K562 (cell line): ENCODE results near the gene PCDH9. TPM values are rescaled to one million over a fixed set of nuclear protein-coding genes. Genes with fewer than 3 reads are reported as not detected.

ENCODE experiments used
- ATAC-seq: fragments of 200-7000 bp; cut with Tn5 transposase; 3 replicates; pipeline ENCODE4 v1.9.1; 2020; ENCODE audit warnings: moderate library complexity
- BruUV-seq: library from RNA; stranded (reverse); fragments of 400-500 nt; replicated peaks from 2 replicates; lab custom pipeline; 2021; lab: Mats Ljungman, UMichigan
- CTCF ChIA-PET: fragments of 300-600 bp; formaldehyde crosslinking; extraction: SDS; loops from one replicate; lab custom pipeline; 2021; ENCODE audit warnings: low intra/inter-chr PET ratio; lab: Yijun Ruan, JAX
- POLR2A ChIA-PET: fragments of 300-600, 350-650 bp; sonication (Branson Sonifier 250); formaldehyde crosslinking; extraction: SDS; loops from one replicate; lab custom pipeline; 2021; ENCODE audit warnings: antibody characterized with exemption, inconsistent platforms; lab: Yijun Ruan, JAX
- DNase-seq, 4 experiments: peaks; one replicate each; pipeline versions ENCODE4 v3.0.0 to v3.0.0-alpha.2; 2011 to 2018; ENCODE audit warnings: low spot score in 3 of 4, mixed read lengths in 3 of 4; ENCODE audit errors: extremely low read depth in 1 of 4
- FAIRE-seq: peaks from 2 replicates; lab custom pipeline; 2011; peaks lifted over from hg19 to GRCh38; lab: Jason Lieb, UNC
- H2AFZ ChIP-seq: 2 replicates; pipeline ENCODE4 v1.6.0; 2011; ENCODE audit warnings: low read depth, low read length, control low read depth, inconsistent platforms
- H3K27ac ChIP-seq: fragments of 200-600 bp; 3 replicates; pipeline ENCODE4 v1.8.0; 2011; ENCODE audit warnings: low read depth, mild to moderate bottlenecking, control low read depth, inconsistent platforms, low read length, moderate library complexity, mixed read lengths; ENCODE audit errors: extremely low read depth
- H3K27me3 ChIP-seq, 2 experiments: fragments of 300-600 bp in 1 of 2; 2 replicates in 1 of 2; 3 replicates in 1 of 2; pipeline versions ENCODE4 v1.6.0 to v1.8.0; 2011; ENCODE audit warnings: inconsistent platforms in 2 of 2, low read length in 2 of 2, mild to moderate bottlenecking in 1 of 2, mixed read lengths in 1 of 2, moderate library complexity in 1 of 2; ENCODE audit not compliant: control insufficient read depth in 2 of 2, insufficient read depth in 2 of 2
- H3K36me3 ChIP-seq: fragments of 300-600 bp; 3 replicates; pipeline ENCODE4 v1.8.0; 2011; ENCODE audit warnings: mild to moderate bottlenecking, low read length, inconsistent platforms; ENCODE audit not compliant: control insufficient read depth, insufficient read depth
- H3K4me1 ChIP-seq, 2 experiments: fragments of 200-600 bp in 1 of 2; replicated peaks in 1 of 2; 2 replicates in 1 of 2; 3 replicates in 1 of 2; pipeline versions ENCODE4 v1.5.1 to v1.8.0; 2011; ENCODE audit warnings: inconsistent platforms in 2 of 2, low read length in 2 of 2, mild to moderate bottlenecking in 1 of 2, mixed read lengths in 1 of 2, moderate library complexity in 1 of 2; ENCODE audit not compliant: control insufficient read depth in 2 of 2, insufficient read depth in 2 of 2
- H3K4me2 ChIP-seq: 2 replicates; pipeline ENCODE4 v1.6.1; 2011; ENCODE audit warnings: low read length, control low read depth, inconsistent platforms, mixed read lengths; ENCODE audit not compliant: insufficient read depth
- H3K4me3 ChIP-seq: fragments of 200-600 bp; sonication (generic), shearing (Covaris generic); 2 replicates; pipeline ENCODE4 v1.5.1; 2016; ENCODE audit warnings: control low read depth, inconsistent platforms
- H3K79me2 ChIP-seq: fragments of 200-600 bp; 3 replicates; pipeline ENCODE4 v1.8.0; 2011; ENCODE audit warnings: low read length, inconsistent platforms; ENCODE audit not compliant: control insufficient read depth, insufficient read depth
- H3K9ac ChIP-seq, 2 experiments: 2 replicates each; pipeline versions ENCODE4 v1.6.0 to v1.6.1; 2011; ENCODE audit warnings: low read depth in 2 of 2, low read length in 2 of 2, control low read depth in 1 of 2, inconsistent platforms in 1 of 2, mild to moderate bottlenecking in 1 of 2, mixed read lengths in 1 of 2; ENCODE audit not compliant: insufficient read depth in 1 of 2
- H3K9me1 ChIP-seq: one replicate; pipeline ENCODE4 v1.6.0; 2011; ENCODE audit warnings: inconsistent platforms, mild to moderate bottlenecking, low read length, moderate library complexity; ENCODE audit not compliant: control insufficient read depth, insufficient read depth
- H3K9me3 ChIP-seq: replicated peaks from 2 replicates; pipeline ENCODE4 v1.5.1; 2011; ENCODE audit warnings: low read depth, low read length, inconsistent platforms; ENCODE audit not compliant: control insufficient read depth, insufficient read depth
- H4K20me1 ChIP-seq: replicated peaks from 2 replicates; pipeline ENCODE4 v1.6.1; 2011; ENCODE audit warnings: low read length, inconsistent platforms, mixed read lengths; ENCODE audit not compliant: control insufficient read depth, insufficient read depth
- AFF1 ChIP-seq, 2 experiments: fragments of 450-650 bp; IDR thresholded peaks; 2 replicates each; pipeline ENCODE4 v1.6.1; 2018; ENCODE audit warnings: mild to moderate bottlenecking in 2 of 2, low read depth in 1 of 2; ENCODE audit not compliant: partially characterized antibody in 2 of 2
- CBFB ChIP-seq: sonication (generic); formaldehyde crosslinking; IDR thresholded peaks from 2 replicates; pipeline ENCODE4 v1.4.0; 2020; ENCODE audit warnings: mild to moderate bottlenecking, missing genetic modification reagents
- FOXJ3 ChIP-seq: sonication (generic); formaldehyde crosslinking; IDR thresholded peaks from 2 replicates; pipeline ENCODE4 v1.4.0; 2020; ENCODE audit warnings: mild to moderate bottlenecking, missing genetic modification reagents
- IRF2 ChIP-seq: sonication (generic); formaldehyde crosslinking; IDR thresholded peaks from 2 replicates; pipeline ENCODE4 v1.8.1; 2022; ENCODE audit warnings: mild to moderate bottlenecking, missing genetic modification reagents
- NR1H2 ChIP-seq: sonication (generic); formaldehyde crosslinking; IDR thresholded peaks from 2 replicates; pipeline ENCODE4 v1.4.0; 2020; ENCODE audit warnings: mild to moderate bottlenecking, missing genetic modification reagents
- SMARCA4 ChIP-seq: fragments of 450-650 bp; IDR thresholded peaks from 2 replicates; pipeline ENCODE4 v1.6.1; 2016
- TAF7 ChIP-seq: fragments of 450-650 bp; IDR thresholded peaks from 2 replicates; pipeline ENCODE4 v1.6.1; 2016; ENCODE audit warnings: missing genetic modification characterization, missing compliant biosample characterization
- WHSC1 ChIP-seq: IDR thresholded peaks from one replicate; pipeline ENCODE4 v1.6.1; 2012; ENCODE audit warnings: low read length, control low read depth, inconsistent platforms
- YY1 ChIP-seq, 3 experiments: IDR thresholded peaks; 2 replicates each; pipeline ENCODE4 v1.6.1; 2011; ENCODE audit warnings: low read length in 2 of 3, mild to moderate bottlenecking in 2 of 3, moderate library complexity in 2 of 3, borderline replicate concordance in 1 of 3, control low read depth in 1 of 3, low read depth in 1 of 3; ENCODE audit not compliant: insufficient read depth in 3 of 3, insufficient replicate concordance in 2 of 3, control insufficient read depth in 1 of 3, insufficient read length in 1 of 3; ENCODE audit errors: extremely low read depth in 1 of 3
- ZBTB12 ChIP-seq: fragments of 250-450 bp; sonication (Bioruptor Pico); IDR thresholded peaks from 2 replicates; pipeline ENCODE4 v1.4.0; 2020
- ZC3H8 ChIP-seq: fragments of 450-650 bp; IDR thresholded peaks from 2 replicates; pipeline ENCODE4 v1.6.1; 2017
- ZNF217 ChIP-seq: sonication (generic); formaldehyde crosslinking; IDR thresholded peaks from 2 replicates; pipeline ENCODE4 v1.8.0; 2022; ENCODE audit warnings: mild to moderate bottlenecking, missing genetic modification reagents
- ZNF23 ChIP-seq: fragments of 250-450 bp; sonication (Bioruptor Pico); IDR thresholded peaks from 2 replicates; pipeline ENCODE4 v1.4.0; 2020; ENCODE audit warnings: mild to moderate bottlenecking
- ZNF311 ChIP-seq: fragments of 250-450 bp; sonication (Bioruptor Pico); IDR thresholded peaks from 2 replicates; pipeline ENCODE4 v1.4.0; 2020; ENCODE audit warnings: mild to moderate bottlenecking, moderate library complexity
- ZNF395 ChIP-seq: fragments of 200-800 bp; sonication (Bioruptor generic); IDR thresholded peaks from 2 replicates; pipeline ENCODE4 v1.6.1; 2017; ENCODE audit warnings: missing genetic modification characterization, missing compliant biosample characterization
- ZNF449 ChIP-seq: fragments of 250-450 bp; sonication (Bioruptor Pico); IDR thresholded peaks from 2 replicates; pipeline ENCODE4 v1.8.0; 2022; ENCODE audit warnings: moderate library complexity, mild to moderate bottlenecking, inconsistent platforms
- WGBS: fragments of 100-300 bp; shearing (Covaris generic); methylation state at CpG from one replicate; pipeline ENCODE4 v1.1.6; 2016; ENCODE audit warnings: low coverage, mixed read lengths; ENCODE audit not compliant: insufficient coverage; ENCODE audit errors: missing lambda C conversion rate; 5-methylcytosine and 5-hydroxymethylcytosine counted together
- in situ Hi-C: fragments of 300-500 bp; cut with MboI; formaldehyde crosslinking; loops from 4 replicates; pipeline ENCODE4 v1.15.0; 2018; ENCODE audit warnings: inconsistent platforms, mixed read lengths
- intact Hi-C: fragments of 100-400 bp; cut with micrococcal nuclease; formaldehyde crosslinking; loops from 2 replicates; pipeline ENCODE4 v1.14.2; 2022
- polyA plus RNA-seq, 8 experiments: library from polyadenylated mRNA; depleted of rRNA in 4 of 8; stranded (reverse) in 5 of 8; unstranded in 3 of 8; fragments of >200 nt; fragmentation: Nextera tagmentation in 2 of 8; fragmentation: Illumina TruSeq in 1 of 8; extraction: Ambion mirVana in 2 of 8; extraction: Trizol in 1 of 8; gene quantifications; 2 replicates each; pipeline versions ENCODE4 v1.2.1 to v1.2.3, GENCODE V29; 2011 to 2014; ENCODE audit warnings: inconsistent platforms in 1 of 8, missing spikeins in 1 of 8
- total RNA-seq, 7 experiments: library from RNA; depleted of rRNA in 6 of 7; stranded (reverse); fragments of >200 nt in 6 of 7; fragmentation: Illumina TruSeq in 2 of 7; extraction: Trizol in 2 of 7; gene quantifications; 2 replicates each; pipeline versions ENCODE4 v1.2.1 to v1.2.3, GENCODE V29; 2011 to 2021; ENCODE audit warnings: low replicate concordance in 1 of 7

Gene PCDH9
- total and polyA plus RNA-seq, 9 of the 15 experiments (the other 6 are each of a cell fraction or from before 2014, with no cell fraction given), result 1.1 to 6.7 (median 4.9) TPM

- H3K27me3 ChIP-seq, result no peaks in the 10 kb centered on the region
- 29% methylated on average over 10 of the region's 10 CpGs for WGBS
- H3K9me3 ChIP-seq, result no peaks in the 10 kb centered on the region
- no peaks in the 10 kb centered on the region for H3K79me2 ChIP-seq
- intact Hi-C loops, result no loop called here
- CTCF ChIA-PET, result no interaction called here
- no peaks in the 10 kb centered on the region; a peak in 1 of 5 replicates for H3K4me1 ChIP-seq
- no TSS peak for BruUV-seq
- H3K9ac ChIP-seq, result no peak overlapping the region
- H3K9me1 ChIP-seq, result no peaks in the 10 kb centered on the region
- H3K4me2 ChIP-seq, result no peak overlapping the region
- ATAC-seq, result no peak
- FAIRE-seq, result no peak
- no peak overlapping the region for H3K27ac ChIP-seq
- no peaks in the 10 kb centered on the region for H3K36me3 ChIP-seq
- in situ Hi-C loops, result no loop called here
- no peak overlapping the region for H3K4me3 ChIP-seq
- POLR2A ChIA-PET, result no interaction called here
- 0 out of 2 replicates have a peak overlapping the region, but pooled peaks have one; percentile 44 for H2AFZ ChIP-seq
- no peaks in the 10 kb centered on the region for H4K20me1 ChIP-seq
- no peak for DNase-seq
- TF ChIP-seq ZNF217 (CRISPR knock-in tag) (no peak), AFF1 (IDR thresholded peaks at IDR 0.05; ENCODE audit: low read depth in 1 of 2, partially characterized antibody in 2 of 2) (no peak), SMARCA4 (no peak), TAF7 (tag) (no peak), IRF2 (CRISPR knock-in tag) (no peak), ZNF395 (CRISPR knock-in tag) (no peak), ZNF23 (CRISPR knock-in tag) (no peak), ZNF449 (CRISPR knock-in tag) (no peak), CBFB (CRISPR knock-in tag) (no peak), WHSC1 (no peak), ZBTB12 (no peak), YY1 (IDR thresholded peaks at IDR 0.05; ENCODE audit: borderline replicate concordance in 1 of 3, control insufficient read depth in 1 of 3, extremely low read depth in 1 of 3, insufficient read depth in 3 of 3, insufficient read length in 1 of 3, insufficient replicate concordance in 2 of 3, low read depth in 1 of 3, low read length in 2 of 3) (no peak), ZNF311 (CRISPR knock-in tag) (no peak), NR1H2 (CRISPR knock-in tag) (no peak), FOXJ3 (no peak), ZC3H8 (no peak)
Measured at GRCh38 chr13:66837246-66837645, 392.9 kb downstream of the PCDH9 start.
